Iris pigment epithelial cell (primary cell): ENCODE measurements around the gene VAV3.

Experiments used
- DNase-seq: peaks from one replicate; pipeline ENCODE4 v3.0.0-alpha.2; 2011; ENCODE audit warnings: low read depth

The VAV3 gene

DNA sequence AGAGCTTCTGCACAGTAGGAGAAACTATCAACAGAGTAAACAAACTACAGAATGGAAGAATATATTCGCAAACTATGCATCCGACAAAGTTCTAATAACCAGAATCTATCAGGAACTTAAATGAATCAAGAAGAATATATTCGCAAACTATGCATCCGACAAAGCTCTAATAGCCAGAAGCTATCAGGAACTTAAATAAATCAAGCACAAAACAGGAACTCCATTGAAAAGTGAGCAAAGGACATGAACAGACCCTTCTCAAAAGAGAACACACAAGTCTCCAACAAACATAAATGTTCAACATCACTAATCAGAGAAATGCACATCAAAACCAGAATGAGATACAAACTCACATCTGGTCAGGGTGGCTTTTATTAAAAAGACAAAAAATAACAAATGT lies 126.9 kb downstream of the VAV3 start:
- DNase-seq: no peak

DNA sequence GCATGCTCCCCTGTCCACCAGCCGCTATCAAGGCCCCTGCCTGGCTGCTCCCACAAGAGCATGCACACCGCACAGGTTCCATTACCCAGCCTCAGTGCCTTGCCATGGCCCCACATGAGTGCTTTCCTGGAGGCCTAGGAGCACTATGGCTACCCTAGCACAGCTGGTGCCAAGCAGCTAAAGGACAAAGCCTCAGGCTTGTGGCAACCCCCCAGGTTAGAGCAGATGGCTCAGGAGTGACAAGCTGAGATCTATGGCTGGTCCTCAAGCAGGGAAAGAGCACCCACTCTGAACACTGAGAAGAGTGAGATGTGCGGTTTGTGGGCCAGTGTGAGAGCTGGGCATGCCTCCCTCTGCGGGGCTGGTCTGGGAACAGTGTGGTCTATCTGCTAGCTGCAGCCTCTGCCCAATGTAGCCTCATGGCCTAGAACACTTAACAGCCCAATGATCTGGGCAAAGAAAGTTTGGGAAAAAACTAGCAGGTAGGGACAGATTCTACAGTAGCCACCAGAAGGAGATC lies 129.8 kb downstream of the VAV3 start:
- no peak for DNase-seq

DNA sequence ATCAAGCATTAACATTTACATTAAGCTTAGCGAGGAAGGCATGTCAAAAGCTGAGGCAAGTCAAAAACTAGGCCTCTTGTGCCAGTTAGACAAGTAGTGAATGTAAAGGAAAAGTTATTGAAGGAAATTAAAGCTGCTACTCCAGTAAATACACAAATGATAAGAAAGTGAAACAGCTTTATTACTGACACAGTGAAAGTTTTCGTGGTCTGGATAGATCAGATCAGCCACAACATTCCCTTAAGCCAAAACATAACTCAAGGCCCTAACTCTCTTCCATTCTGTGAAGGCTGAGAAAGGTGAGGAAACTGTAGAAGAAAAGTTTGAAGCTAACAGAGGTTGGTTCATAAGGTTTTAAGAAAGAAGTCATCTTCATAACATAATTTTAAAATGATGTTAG lies 131.9 kb downstream of the VAV3 start:
- DNase-seq: no peak

DNA sequence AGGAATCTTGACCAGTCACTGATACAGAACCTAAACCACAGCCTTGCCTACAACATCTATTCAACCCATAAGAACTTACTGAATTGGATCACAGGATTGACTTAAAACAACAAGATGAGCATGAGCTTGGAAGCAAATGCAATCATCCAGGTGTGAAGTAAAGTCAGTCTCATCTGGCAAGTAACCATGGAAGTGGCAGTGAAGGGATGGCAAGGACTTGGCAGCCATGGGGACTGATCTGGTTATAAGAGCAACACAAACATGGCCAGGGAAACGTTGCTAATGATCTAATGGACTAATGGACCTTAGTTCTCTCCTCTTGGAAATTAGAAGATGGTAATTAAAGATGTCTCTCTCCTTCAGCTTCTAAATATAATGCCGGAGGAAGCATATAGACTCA lies 133.1 kb downstream of the VAV3 start:
- no peak for DNase-seq

DNA sequence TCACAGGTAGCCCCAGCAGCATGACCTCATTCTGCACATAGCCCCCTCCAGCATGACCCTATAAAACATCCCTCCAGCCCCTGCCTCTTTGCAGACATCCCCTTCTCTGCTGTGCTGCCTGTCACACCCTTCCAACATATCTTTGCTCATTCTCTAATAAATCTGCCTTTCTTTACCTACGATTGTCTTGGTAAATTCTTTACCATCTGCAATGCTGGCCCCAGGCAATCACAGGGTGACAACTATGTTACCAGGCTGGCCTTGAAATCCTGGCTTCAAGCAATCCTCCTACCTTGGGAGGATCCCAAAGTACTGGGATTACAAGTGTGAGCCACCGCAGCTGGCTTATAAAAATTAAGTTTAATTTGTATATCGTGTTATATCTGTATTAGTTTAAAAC lies 134.5 kb downstream of the VAV3 start:
- no peak for DNase-seq

DNA sequence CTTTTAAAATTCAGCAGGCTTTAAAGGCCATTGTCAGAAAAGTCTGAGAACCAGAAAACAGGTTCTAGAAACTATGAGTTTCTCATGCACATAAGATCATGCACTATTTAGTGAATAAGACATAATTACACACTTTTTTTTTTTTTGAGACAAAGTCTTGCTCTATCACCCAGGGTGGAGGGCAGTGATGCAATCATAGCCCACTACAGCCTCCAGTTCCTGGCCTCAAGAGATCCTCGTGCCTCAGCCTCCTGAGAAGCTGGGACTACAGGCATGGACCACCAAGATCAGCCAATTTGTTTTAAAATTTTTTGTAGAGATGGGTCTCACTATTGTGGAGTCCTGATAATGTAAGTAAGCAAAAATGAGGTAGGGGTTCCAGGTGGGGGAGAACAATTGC lies 134.9 kb downstream of the VAV3 start:
- no peak for DNase-seq

DNA sequence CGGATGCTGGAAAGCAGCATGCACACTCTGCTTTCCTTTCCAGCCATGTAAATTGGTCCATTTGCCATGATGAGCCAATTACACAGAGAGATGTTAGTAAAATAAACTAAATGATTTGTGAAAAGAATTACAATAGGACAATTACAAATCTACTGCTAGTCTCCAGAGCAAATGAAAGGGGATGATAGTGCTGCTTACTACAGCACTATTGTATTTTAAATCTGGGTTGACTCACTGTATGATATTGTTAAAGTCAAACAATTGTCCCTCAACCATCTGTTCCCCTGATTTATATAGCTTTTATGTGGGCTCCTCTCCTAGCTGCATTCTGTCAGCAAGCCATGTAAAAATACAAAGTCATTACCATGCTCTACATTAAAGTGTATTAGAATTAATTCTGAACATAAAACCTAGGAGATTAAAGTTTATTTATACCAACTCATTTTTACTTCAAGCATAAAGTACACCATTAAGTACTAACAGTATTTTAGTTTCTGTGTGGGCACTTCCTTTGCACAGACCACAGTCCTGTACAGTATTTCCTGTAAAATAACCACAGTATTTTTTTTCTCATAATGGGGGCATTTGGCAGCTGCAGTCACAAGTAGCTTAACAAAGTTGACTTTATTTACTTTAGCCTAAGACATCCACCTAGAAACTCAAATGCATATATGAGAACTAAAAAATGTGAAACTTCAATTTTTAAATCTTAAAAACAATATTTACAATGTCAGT lies 135.8 kb downstream of the VAV3 start:
- DNase-seq: peak; percentile 12

DNA sequence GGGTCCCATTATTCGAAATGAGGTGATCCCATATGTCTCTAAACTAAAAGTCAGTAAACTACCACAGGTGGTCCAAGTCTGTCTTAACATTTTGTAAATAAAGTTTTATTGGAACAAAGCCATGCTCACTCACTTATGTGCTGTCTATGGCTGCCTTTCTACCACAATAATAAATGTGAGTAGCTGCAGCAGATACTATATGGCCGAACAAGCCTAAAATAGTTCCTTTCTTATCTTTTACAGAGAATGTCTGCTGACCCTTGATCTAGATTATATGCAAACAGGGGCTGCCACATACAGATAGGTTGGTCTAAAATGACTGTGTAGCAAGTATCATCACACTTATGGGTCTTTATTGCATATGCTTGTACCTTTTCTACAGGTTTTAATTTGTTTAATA lies 140.0 kb downstream of the VAV3 start:
- no peak for DNase-seq

DNA sequence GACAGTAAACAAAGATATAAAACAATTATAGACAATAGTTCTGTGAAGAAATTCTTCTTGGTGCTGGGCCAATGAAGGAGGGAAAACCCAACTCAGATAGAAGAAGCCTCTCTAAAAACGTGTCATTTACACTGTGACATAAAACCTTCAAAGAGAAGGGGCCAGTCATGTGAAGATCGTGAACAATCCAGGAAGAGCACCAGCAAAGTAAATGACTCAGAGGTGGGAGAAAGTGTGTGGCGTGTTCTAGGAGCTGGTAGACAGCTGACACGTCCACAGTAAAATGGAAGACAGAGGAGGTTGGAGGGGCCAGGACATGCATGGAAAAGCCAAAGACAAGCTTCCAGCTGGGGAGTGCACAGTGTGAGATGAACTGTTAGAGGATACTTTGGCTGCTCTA lies 143.6 kb downstream of the VAV3 start:
- DNase-seq: no peak

DNA sequence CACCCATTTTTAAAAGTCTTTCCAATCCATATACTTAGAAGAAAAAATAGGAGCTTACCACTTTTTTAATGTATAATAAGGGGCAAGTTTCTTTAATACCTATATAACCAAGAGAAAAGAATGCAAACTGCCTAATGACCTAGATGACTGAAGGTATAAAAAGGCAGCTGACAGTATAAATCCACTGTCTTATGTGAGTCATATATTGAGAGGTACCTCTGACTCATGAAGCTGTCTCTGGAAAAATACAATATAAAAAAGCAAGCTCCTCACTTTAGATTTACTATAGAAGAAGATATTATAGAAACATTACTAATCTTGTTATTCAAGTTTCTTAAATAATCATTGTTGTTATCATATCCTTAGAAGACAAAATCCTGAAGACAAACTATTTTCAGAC lies 144.2 kb downstream of the VAV3 start:
- peak; percentile 23 for DNase-seq

DNA sequence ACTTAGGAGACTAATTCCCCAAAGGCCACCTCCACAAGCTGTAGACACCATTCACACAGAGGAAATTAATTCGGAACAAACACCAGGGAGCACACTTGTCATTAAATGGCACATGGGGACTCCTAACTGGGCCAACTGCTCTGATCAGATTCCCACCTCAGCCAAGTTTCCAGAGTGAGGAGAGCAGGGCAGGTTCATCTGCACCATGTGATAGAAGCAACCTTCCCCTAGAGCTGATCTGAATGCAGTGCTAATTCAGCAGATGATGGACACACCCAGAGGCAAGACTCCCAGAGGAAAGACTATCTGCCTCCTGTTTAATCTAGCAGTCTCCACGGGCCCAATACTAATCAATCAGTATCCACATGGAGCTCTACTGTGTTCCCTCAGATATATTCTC lies 147.0 kb downstream of the VAV3 start:
- DNase-seq: no peak

DNA sequence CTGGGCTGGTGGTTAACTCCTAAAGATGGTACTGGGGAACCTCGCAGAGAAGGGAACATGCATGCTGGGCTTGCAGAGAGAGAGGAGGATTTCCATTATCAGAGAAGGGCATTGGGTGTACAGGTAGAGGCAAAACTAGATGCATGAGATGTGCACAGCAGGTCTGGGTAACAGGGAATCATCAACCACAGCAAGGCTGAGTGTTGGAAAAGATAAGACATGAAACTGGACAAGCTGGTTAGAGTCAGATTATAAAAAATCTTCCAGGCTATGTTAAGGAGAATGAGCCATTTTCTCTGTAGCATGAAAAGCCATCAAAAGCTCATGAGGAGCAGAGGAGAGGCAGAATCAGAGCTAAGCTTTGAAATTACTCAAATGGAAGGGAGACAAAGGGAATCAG lies 147.8 kb downstream of the VAV3 start:
- DNase-seq: no peak

DNA sequence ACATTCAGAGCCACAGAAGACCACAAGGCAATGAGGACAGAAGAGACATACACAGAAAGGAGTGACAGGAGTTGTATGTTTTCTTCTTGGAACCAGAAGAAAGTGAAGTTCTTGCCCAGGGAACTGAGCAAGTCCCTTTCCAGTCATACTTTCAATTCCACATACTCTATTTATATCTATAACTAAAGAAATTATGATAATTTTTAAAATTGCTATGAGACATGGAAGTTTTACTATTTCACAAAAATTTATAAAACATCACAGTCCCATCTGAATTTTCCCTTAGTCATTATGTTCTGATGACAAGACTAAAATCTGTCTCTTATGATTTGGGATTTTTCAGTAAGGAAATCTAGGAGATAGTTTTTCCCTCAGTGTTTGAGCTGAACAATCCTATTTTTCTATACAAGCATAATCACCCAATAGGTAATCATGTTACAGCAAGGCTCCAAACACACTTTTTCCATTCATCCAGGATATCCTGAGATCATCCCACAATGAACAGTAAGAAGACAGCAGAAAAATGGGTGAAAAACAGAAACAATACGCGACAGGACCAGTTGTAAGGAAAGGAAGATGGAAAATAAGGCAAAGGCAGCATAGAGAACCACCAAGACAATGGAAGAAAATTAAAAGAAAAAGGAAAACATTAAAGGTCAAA lies 154.6 kb downstream of the VAV3 start:
- DNase-seq: no peak

DNA sequence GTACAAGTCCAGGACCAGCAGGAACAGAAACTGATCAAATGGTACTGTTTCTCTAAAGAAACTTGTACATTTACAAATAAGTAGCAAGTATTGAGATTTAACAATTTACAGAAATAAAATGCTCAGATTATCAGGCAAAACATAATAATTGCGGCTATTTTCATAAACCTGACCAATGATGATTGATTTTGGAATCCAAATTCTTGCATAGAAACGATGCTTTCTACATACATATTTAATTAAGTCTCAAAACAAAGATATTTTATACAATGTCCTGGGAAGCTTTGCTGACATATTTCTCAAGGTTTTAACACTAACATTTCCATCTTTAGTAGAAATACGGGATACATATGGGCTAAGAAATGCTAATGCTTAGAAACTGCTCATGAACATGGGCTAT lies 157.1 kb downstream of the VAV3 start:
- no peak for DNase-seq

DNA sequence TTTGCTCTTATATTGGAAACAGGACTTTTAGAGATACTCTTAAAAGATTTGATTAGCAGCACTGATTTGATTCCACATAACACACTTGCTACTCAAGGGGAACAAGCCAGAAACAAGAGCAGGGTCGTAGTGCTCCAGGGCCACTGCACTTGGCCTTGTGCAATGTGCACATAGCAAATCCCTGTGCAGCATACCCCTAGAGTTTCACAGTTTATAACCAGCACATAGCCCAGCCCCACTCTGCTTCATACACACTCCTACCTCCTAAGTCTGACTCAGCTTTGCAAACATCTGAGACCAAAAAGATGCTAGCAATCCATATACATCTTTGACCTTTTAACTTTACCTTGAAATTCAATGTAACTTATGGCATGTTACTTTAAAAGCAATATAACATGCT lies 157.6 kb downstream of the VAV3 start:
- DNase-seq: no peak

DNA sequence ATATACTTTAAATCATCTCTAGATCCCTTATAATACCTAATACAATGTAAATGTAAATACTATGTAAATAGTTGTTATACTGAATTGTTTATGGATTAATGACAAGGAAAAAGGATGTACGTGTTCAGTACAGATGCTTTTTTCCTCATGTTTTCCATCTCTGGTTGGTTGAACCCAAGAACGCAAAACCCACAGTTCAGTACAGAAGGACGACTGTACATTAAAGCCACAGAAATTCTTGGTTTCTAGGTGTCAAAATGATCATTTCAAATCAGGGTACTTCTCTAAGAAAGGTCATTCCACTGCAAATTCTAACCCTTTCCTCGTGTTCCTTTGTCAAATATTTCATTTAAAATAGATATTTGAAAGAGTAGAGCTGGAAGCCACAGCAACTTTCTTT lies 158.1 kb downstream of the VAV3 start:
- no peak for DNase-seq

DNA sequence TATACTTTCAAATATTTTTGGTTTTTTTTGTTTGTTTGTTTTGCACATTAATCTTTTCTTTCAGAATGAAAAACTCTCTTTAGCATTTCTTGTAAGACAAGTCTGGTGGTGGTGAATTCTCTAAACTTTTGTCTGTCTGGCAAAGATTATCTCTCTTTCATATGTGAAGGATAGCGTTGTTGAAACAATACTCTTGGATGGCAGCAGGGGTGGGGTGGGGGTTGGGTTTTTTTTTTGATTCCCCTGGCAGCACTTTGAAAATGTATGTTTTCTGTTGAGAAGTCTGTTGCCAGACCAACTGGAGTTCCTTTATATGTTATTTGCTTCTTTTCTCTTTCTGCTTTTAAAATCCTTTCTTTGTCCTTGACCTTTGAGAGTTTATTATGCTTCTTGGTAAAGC lies 160.2 kb downstream of the VAV3 start:
- no peak for DNase-seq

DNA sequence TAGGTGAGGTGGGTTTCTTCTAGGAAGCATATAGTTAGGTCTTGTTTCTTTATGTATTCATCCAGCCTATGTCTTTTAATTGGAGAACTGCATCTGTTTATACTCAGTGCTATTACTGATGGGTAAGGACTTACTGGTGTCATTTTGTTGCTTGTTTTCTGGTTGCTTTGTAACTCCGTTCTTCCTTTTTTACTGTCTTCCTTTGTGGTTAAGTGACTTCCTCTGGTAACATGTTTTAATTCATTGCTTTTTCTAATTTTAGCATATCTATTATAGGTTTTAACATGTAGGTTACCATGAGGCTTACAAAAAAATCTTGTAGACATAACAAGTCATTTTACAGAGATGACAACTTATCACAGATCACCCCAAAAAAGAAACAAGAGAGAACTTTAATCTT lies 160.8 kb downstream of the VAV3 start:
- no peak for DNase-seq

DNA sequence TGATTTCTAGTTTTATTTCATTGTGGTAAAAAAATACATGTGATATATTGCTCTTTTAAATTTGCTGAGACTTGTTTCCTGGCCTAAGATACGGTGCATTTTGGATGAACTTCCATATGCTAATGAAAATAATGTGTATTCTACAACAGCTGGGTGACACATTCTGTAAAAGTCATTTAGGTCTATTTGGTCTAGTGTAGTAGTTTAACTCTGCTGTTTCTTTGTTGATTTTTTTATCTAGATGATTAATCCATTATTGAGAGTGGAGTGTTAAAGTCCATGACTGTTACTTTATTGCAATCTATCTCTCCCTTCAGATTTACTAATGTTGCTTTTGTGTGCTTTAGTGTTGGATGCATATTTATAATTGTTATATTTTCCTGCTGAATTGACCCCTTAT lies 161.4 kb downstream of the VAV3 start:
- no peak for DNase-seq

DNA sequence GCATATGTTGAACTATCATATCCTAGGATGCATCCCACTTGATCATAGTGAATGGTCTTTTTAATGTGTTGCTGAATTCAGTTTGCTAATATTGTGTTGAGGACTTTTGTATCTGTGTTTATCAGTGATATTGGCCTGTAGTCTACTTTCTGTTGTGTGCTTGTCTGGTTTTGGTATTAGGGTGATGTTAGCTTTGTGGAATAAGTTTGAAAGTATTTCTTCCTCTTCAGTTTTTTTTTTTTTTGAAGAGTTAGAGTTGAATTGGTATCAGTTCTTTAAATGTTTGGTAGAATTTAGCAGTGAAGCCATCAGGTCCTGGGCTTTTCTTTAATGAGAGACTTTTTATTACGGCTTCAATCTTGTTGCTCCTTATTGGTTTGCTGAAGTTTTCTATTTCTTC lies 162.3 kb downstream of the VAV3 start:
- DNase-seq: no peak

DNA sequence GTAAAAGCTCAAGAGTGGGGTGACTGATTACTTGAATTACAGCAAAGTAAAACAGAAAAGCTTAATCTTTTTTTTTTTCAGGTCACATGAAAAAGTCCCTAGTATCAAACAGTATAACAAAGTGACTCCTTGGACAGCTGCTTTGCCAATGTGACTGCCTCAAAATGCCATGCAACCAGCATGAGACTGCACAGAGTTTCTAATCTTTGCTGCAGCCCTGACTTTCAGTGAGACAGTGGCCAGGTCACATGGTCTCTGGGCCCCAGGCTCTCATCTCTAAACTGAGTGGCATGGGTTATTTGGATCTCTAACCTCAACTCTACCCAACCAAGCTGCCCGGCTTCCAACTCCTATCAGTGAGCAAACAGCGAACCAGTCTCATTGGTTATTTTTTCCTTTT lies 169.0 kb downstream of the VAV3 start:
- no peak for DNase-seq

DNA sequence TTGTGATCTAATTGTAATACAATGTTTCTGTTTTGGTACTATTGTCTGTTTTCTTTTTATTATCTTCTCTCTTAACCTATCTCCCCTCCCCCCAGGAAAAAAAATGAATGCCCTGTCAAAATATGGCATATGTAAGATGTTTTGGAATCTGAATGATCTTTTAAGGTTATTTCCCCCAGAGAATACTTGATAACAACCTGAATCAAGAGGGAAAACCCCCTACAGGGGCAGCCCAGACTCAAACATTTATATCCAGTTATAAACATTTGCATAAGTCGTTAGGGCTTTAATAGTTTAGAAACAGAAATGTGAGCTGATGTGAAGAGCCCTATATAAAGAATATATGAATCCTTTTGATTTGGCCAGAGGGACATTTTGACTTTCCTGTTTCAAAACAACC lies 169.5 kb downstream of the VAV3 start:
- DNase-seq: no peak

DNA sequence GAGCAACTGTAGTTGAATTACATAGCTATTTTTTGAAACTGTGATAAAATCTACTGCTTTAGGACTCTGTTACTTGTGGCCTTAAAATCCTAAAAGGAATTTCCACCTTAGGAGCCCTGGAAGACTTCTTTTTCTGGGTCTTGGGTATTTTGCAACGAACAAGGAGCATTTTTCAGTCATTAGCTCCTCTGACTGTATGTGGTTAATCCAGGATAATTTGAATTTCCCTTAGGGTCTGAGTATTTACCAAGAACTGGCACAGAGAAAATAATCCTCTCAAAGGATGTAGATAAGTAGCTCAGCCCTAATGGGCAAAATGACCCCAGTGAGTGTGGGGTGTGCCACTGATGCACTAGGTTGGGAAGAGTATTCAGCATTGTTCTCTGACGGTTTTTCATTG lies 170.4 kb downstream of the VAV3 start:
- no peak for DNase-seq

DNA sequence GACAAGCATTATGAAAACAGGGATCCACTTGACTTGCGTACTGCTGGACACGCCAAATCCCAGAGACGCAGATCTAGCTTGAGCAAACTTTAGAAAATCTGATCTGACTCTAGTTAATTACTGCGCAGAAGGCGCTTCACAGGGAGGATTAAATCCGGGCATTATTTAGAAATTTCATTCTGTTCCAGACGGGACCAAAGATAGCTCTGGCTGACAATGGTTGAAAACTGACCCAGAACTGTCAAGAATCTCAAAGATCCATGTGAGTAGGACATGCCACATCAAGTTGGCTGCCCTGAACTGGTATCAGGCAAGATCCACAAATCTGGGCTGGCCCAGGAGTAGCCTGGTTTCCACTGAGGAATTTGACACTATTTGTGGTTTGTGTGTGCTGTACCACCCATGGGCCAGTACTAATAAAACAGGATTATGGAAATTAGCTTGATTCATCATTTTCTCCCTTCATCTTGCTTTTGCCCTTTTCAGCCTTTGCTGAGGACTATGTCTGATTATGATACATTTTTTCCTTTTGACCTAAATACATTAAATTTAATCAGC lies 171.0 kb downstream of the VAV3 start:
- no peak for DNase-seq
